HG02610 (cell line): ENCODE measurements around the gene MRPL32.
A peak's percentile ranks its signal among the peaks of the same experiment; 100 is the strongest.
"Not testable (repeated sequence)": the region's sequence is repeated elsewhere in the genome, so short reads cannot be mapped to it uniquely, and the experiment has no call there.

Source experiments
- ATAC-seq: cut with Tn5 transposase; IDR thresholded peaks from one replicate; pipeline ENCODE4 v1.9.1; 2021; ENCODE audit warnings: mild to moderate bottlenecking, moderate library complexity; ENCODE audit not compliant: unreplicated experiment

MRPL32 gene

DNA sequence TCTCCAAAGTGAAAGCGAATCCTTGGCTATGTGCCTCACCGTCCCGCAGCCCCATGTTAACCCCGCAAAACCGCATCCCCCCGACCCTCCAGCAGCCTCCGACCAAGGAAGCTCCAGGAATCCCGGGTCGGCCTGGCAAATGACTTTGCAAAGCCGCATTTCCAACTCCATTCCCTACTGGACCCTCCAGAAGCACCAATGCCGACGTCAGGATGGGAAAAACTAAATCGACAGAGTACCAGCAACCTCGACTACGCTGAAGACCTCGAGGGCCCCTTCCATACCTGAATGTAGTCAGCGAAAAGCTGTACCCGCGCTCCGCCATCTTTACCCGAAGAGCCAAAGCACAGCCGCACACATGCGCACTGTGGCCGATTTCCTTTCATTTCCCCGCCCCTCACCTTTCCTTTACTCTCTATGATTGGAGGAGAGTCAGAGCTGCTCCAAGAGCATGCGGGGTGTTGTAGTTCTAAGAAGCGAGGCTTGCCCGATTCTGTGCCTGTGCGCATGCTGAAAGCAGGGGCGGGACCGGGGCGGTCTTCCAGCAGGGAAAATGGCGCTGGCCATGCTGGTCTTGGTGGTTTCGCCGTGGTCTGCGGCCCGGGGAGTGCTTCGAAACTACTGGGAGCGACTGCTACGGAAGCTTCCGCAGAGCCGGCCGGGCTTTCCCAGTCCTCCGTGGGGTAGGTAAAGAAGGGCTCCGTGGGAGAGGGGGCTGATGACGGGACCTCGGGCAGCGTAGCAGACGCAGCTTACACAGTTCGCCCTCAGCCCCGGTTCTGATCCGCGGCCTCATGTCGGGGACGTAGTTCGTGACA is at the start of gene MRPL32, which contains the start of gene PSMA2:
MRPL32 (plus strand) TSS at position 543 of the 818 bp plus-strand sequence; CDS start at position 554, 11 bp downstream.
PSMA2 (minus strand) TSS at position 341 of the 818 bp plus-strand sequence; CDS start at position 325, 16 bp downstream.
- peak; percentile 99 for ATAC-seq

DNA sequence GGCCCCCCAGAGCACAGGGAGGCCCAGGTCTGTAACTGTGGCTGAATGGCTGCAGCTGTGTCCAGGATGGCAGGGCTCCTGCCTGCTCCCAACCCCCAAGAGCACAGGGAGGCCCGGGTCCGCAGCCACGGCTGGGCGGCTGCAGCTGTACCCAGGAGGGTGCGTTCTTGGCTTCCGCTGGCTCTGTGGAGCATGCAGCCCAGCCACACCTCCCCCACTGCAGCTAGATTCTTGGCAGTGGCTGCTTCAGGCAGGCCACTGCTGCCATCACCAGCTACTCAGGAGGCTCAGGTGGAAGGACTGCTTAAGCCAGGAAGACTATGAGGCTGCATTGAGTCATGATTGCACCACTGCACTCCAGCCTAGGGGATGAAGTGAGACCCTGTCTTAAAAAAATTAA is 48.2 kb upstream of the MRPL32 start:
- ATAC-seq, result peak; percentile 59

DNA sequence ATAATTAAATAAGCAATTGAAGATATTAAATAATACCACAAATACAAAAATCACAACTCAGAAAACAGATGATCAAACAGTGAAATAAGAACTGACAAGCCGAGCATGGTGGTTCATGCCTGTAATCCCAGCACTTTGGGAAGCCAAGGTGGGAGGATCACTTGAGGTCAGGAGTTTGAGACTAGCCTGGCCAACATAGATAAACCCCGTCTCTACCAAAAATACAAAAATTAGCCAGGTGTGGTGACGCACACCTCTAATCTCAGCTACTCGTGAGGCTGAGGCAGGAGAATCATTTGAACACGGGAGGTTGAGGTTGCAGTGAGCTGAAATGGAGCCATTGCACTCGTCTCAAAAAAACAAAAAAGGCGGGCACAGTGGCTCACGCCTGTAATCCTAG is 47.0 kb upstream of the MRPL32 start:
- ATAC-seq, result not testable (repeated sequence)

DNA sequence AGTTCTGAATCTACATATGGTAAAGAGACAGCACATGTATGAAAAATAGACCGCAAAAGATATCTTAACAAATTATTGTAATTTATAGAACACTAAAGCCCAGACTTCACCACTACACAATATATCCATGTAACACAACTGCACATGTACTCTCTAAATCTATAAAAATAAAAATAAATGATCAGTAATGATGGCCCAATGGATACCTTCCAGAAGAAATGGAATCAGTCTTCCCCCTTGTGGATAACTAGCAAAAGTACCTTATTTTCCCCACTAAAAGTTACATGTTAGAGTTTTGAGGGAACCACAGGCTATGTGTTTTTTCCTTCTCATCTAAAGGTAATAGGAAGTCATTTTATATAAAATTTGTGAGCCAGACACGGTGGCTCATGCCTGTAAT is 46.0 kb upstream of the MRPL32 start:
- ATAC-seq, result no peak

DNA sequence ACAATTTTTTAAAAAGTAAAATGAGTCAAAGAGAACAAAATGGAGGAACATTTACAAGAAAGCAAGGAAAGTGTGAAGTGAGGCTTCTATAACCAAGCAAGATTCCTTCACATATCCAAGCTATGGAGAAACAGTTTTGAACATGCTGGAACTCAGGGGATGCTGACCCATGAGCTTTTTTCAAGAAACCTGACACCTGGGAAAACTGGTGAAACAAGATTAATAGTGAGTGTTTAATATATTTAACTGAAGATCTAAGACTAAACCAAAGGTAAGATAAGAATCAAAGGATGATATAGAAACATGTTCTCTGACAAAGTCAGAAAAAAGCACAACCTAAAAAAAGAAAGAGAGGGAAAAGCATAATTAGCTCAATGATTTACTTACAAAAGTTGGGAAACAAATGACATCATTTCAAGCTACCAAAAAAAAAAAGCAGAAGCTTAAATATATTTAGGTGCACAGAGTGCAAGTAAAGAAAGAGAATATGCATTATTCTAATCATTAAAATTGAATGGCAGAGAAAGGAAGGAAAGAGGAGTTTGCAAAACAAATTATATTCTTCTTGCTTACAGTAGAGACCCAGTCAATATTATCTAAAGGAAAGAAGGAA is 45.2 kb upstream of the MRPL32 start:
- no peak for ATAC-seq

DNA sequence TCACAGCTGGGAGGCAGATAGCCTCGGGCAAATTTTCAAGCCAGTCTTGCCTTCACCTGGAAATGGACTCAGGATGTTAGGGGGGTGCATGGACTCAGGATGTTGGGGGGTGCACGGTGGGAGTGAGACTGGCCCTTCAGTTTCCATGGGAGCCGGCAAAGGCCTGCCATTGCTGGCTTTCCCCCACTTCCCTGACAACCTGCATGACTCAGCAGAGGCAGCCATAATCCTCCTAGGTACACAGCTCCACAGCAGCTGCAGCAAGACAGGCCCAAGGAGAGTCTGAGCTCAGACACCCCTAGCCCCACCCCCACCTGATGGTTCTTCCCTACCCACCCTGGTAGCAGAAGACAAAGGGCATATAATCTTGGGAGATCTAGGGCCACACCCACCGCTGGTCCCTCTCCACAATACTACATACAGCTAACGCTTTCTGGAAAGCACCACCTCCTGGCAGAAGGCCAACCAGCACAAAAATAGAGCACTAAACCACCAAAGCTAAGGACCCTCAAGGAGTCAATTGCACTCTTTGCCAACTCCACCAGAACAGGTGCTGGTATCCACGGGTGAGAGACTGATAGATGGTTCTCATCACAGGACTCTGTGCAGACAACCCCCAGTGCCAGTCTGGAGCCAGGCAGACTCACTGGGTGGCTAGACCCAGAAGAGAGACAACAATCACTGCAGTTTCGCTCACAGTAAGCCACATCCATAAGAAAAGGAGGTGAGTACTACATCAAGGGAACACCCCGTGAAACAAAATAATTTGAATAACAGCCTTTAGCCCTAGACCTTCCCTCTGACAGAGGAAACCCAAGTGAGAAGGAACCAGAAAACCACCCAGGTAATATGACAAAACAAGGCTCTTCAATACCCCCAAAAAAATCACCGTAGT is 38.6 kb upstream of the MRPL32 start:
- ATAC-seq, result no peak

DNA sequence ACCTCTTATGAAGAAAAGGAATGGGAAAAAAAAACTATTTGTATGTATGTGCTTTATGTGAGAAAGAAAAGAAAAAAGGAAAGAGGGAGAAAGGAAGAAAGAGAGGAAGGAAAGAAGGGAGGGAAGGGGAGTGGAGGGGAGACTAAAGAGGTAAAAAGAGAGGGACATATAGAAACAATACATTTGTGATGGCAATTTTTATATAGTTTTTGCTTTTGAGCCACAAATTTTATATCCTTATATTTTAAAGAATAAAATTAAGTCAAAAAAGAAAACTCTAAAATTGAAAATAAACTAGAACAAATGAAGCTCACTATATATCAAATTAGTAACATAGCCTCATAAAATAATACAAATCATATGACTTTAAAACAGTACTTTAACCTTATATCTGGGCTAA is 31.3 kb upstream of the MRPL32 start:
- ATAC-seq, result no peak

DNA sequence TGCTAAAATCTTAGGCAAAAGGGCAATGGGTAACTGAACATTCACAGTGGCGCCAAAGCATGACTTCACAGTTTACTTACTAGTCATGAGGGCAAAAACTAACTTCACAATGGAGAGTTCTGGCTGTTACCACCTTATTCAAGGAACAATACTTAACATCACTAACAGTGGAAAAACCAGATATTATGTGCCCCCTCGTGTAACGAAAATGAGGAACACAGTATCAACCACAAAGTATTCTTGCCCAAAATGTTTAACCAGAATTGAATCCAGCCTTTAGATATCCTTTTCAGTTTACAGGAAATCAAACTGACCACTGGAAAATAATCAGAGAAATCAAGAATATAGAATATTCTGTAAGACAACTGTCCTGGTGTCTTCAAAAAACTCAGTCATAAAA is 29.8 kb upstream of the MRPL32 start:
- no peak for ATAC-seq

DNA sequence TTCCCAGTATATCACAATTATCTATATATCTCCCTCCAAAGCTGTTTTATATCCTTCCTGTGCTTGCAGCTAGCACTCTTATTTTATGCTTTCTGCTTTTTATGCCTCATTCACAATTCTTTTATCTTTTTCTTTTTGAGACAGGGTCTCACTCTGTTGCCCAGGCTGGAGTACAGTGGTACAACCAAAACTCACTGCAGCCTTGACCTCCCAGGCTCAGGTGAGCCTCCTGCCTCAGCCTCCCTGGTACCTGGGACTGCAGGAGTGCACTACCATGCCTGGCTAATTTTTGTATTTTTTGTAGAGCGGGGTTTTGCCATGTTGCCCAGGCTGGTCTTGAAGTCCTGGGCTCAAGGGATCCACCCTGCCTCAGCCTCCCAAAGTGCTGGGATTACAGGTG is 26.0 kb upstream of the MRPL32 start:
- ATAC-seq, result no peak

DNA sequence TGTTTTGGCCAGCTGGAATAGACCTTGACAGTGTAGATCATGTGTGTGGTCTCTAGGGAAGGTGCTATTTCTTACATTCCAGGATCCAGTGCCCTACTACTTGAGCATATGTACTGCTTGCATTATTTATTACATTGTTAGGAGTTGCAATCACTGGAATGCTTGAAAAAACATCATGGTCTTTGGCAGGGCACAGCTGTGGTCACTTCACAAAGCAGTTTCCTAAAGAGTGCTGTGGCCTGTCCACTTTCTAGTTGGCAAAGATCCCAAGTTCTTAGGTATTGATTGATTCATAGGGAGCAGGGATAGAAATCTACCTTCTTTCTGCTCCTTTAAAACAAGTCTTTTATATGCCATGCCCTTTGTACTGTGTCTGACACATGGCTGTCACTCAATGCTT is 24.9 kb upstream of the MRPL32 start:
- ATAC-seq, result no peak

DNA sequence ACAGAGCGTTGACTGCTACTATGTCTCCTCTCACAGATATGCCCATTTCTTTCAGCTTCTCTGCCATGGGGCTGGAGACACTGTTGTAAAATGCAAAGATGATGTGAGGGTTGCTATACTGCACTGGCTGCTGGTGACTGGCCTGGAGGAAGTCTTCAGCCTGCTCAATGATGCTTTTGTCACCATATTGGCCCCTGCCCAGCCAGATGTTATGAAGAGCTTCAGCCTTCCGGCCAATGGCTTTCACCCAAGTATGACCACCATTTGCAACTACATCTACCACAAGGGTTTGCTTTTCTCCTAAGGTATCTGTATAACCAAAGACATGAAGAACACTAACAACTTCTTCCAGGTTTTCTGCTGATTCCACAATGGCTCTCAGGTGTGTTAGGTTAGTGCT is 21.9 kb upstream of the MRPL32 start:
- no peak for ATAC-seq

DNA sequence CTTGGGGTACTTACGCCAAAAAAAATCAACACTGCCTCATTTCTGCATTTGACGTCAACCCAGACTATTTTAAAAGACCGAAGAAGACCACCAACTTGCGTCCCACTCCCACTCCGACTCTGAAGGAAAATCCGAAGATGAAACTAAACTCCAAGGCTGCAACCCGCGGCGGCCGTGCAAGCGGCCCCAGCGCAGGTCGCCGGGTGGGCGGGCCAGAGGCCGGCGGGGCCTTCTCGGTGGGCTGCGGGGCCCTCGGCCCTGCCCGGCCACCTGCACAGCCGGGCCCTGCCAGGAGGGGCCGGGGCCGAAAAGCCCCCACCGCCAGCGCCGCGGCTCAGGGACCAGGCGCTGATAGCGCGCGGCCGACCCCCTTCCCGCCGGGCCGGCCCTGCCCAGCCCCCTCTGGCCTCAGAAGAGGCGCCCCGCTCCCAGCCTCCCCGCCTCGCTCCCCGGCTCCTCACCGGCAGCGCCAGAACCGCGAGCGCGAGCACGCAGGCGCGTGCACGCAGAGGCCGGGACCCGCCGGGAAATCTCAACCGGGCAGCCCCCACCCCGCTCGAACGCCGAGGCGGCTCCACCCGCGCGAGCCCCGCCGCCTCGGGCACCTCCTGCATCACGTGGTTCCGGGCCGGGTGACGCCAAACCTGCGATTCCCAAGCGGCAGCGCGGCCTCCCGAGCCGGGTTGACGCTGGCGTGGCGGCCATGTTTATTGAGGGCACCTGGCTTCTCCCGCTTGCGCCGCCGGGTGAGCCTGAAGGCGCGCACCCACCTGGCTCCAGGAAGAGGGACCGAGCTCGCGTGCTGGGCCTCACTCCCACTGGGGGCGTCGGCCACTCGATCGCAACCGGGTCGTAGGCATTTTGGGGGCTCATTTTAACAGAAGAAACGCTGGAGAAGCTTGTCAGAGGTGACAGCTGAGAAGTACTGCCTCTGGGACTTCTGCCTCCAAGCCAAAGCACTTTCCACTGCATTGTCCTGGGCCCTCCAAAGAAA is 20.4 kb upstream of the MRPL32 start, which contains the start of gene C7orf25:
C7orf25 (minus strand) TSS at position 617 of the 994 bp plus-strand sequence. CDS start 1,170 bp downstream, outside the sequence.
- peak; percentile 92 for ATAC-seq

DNA sequence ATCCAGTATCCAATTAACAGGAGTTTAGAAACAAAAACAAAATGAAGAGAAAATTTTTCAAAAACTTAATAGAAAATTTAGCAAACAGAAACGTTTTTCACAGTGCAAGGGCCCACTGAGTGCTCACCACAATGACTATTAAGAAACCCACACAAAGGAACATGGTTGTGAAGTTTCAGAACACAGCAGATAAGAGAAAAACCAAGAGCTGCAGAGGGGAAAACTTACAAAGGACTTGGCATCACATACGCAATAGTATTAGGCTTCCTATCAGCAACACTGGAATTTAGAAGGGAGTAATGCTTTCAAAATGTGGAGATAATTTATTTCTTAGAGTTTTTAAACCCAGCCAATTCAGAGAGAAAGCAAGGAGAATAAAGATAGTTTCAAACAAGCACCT is 18.6 kb upstream of the MRPL32 start:
- ATAC-seq, result no peak

DNA sequence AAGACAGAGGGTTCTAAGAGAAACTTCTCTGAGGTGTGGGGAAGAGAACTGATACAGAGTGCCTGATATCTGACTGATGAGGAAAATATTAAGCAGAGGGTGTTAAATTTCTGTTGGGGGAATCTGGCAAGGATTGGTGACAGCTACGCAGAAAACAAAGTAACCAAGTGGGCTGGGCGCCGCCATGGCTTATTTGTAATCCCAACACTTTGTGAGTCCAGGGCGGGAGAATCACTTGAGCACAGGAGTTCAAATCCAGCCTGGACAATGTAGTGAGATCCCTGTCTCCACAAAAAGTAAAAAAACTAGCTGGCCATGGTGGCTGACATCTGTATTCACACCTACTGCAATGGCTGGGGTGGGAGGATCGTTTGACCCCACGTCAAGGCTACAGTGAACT is 18.2 kb upstream of the MRPL32 start:
- ATAC-seq, result no peak

DNA sequence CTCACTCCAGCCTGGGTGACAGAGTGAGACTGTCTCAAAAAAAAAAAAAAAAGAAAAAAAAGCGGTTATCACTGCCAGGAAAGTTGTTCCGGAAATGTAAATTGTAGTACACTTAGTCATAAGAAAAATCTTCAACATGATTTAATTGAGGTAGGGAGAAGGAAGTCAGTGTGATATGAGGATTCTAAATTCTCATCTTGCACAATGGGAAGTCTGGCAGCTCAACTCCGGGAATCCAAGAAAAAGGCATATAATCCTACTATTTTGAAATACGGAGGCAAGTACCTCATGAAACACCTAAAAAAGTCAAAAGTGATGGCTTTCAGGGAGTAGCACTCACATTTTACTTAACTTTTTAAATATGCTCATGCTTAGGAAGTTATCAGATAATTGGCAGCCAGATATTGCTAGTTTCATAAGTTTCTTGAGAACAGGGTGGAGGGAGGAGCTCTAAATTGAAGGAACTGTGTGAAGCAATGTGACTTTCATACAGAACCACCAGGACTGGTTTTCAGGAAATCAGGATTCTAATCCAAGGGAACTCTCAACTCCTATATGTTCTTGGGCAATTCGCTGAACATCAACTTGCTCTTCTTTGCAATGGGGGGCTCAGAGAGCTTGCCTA is 17.6 kb upstream of the MRPL32 start:
- ATAC-seq, result no peak

DNA sequence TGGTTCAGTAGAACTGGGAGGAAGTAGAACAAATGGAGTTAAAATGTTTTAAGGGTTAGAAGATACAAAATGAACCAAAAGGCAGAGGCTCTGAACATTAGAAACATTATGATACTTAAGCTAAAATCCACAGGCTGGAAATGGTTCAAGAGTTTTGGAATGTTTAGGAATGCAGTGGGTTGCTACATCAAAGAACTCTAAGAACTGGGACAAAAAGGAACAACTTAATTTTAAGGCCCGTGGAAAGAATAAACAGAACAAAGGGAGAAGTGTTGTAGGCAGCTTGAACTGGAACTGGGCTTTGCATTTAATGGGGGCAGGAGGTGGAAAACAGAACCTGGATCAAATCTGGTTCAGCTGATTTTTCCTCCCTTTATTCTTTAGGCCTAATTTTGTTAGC is 16.8 kb upstream of the MRPL32 start:
- ATAC-seq, result no peak

DNA sequence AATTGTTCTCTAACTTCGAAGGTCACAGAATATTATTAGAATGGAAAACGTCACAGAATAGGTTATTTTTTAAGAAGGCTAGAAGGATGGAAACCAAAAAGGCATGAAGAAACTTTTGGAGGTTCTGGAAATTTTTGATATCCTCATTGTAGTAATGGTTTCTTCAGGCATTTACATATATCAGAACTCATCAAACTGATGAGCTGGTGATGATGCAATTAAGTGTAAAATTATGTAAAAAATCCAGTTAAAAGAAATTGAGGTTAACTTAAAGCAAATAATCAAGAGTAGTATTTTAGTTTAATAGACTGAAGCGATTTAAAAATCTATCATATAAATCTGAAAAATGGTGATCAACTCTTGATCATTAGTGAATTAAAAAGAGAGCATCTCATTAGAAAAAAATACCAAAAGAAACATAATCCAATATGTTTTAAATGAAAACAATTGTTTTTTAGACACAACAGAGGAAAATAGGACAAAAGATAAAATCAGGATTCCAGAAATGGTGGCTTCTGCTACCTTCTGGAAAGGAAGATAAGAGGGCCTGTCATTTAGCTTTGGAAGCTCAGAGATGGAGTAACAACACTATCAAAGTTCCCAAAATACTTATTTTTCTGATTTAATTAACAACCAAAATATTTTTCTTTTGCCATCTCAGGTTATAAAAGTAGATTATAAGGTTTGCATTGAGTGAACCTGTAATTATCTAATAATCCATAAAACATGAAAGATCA is 10.0 kb upstream of the MRPL32 start:
- ATAC-seq, result no peak

DNA sequence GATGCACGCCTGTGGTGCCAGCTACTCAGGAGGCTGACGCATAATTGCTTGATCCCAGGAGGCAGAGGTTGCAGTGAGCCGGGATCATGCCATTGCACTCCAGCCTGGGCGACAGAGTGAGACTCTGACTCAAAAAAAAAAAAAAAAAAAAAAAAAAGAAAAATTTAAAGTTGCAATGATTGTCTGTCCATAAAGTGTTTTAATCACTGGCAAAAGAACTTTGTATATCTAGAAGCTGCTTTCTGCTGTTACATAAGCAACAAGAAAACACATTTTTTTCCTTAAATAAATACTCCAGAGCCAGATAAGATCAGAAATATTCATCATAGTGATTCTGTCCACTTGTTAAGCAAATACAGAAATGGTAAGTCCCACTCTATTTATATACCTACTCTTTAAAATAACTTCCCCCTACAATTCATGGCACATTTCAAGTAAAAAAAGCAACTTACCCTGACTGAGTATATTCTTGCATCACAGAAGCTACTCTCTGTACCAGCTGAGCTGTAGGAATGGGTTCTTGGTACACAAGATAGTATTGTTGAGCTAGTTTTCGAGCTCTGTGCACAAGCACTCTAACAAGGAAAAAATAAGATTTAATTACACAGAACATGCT is 7.8 kb upstream of the MRPL32 start:
- ATAC-seq, result peak; percentile 48
